Panc1 (cell line): ENCODE data around the gene SYNGR2. TPM values are rescaled to one million over a fixed set of nuclear protein-coding genes. Genes with fewer than 3 reads are reported as not detected.
A peak's percentile ranks its signal among the peaks of the same experiment; 100 is the strongest.

Experiments
- ATAC-seq: fragments of 200-7000 bp; cut with Tn5 transposase; 2 replicates; pipeline ENCODE4 v1.9.1; 2020; ENCODE audit warnings: mild to moderate bottlenecking, moderate library complexity
- BruUV-seq: library from RNA; stranded (reverse); fragments of 400-500 nt; replicated peaks from 2 replicates; lab custom pipeline; 2021; lab: Mats Ljungman, UMichigan
- CTCF ChIA-PET: fragments of 300-600 bp; sonication (Branson Sonifier 250); formaldehyde crosslinking; loops from one replicate; lab custom pipeline; 2022; ENCODE audit warnings: antibody characterized with exemption; lab: Charles Lee
- POLR2A ChIA-PET: fragments of 300-600 bp; sonication (Branson Sonifier 250); formaldehyde crosslinking; loops from one replicate; lab custom pipeline; 2022; ENCODE audit warnings: antibody characterized with exemption; lab: Charles Lee
- DNase-seq: peaks from one replicate; pipeline ENCODE4 v3.0.0-alpha.2; 2010; ENCODE audit warnings: low read depth, low spot score
- H3K27ac ChIP-seq: 2 replicates; pipeline ENCODE4 v1.5.1; 2011; ENCODE audit warnings: mild to moderate bottlenecking, low read length, inconsistent platforms
- H3K27me3 ChIP-seq: fragments of 200-500 bp; sonication (Bioruptor generic); 2 replicates; pipeline ENCODE4 v1.6.0; 2014; ENCODE audit warnings: low read length, inconsistent platforms; ENCODE audit not compliant: control insufficient read depth, insufficient read depth
- H3K36me3 ChIP-seq: fragments of 200-500 bp; sonication (Bioruptor generic); 2 replicates; pipeline ENCODE4 v1.5.1; 2014; ENCODE audit warnings: inconsistent platforms, mild to moderate bottlenecking, low read length, moderate library complexity; ENCODE audit not compliant: control insufficient read depth, insufficient read depth
- H3K4me1 ChIP-seq: 2 replicates; pipeline ENCODE4 v1.5.1; 2011; ENCODE audit warnings: inconsistent platforms, mild to moderate bottlenecking, low read length, moderate library complexity; ENCODE audit not compliant: control insufficient read depth, insufficient read depth
- H3K4me3 ChIP-seq, 2 experiments: 2 replicates each; pipeline ENCODE4 v1.5.1; 2011 to 2012; ENCODE audit warnings: low read depth in 2 of 2, low read length in 2 of 2, mild to moderate bottlenecking in 2 of 2, inconsistent platforms in 1 of 2, moderate library complexity in 1 of 2
- H3K9me3 ChIP-seq: fragments of 200-500 bp; sonication (Bioruptor generic); 2 replicates; pipeline ENCODE4 v1.5.1; 2014; ENCODE audit warnings: low read depth, mild to moderate bottlenecking, inconsistent platforms, low read length, moderate library complexity; ENCODE audit not compliant: control insufficient read depth, insufficient read depth
- POLR2AphosphoS5 ChIP-seq: IDR thresholded peaks from 2 replicates; pipeline ENCODE4 v1.6.1; 2012; ENCODE audit warnings: mild to moderate bottlenecking, low read depth, low read length, moderate library complexity
- SIN3A ChIP-seq: IDR thresholded peaks from 2 replicates; pipeline ENCODE4 v1.6.1; 2012; ENCODE audit warnings: low read depth, mild to moderate bottlenecking, low read length, moderate library complexity, borderline replicate concordance; ENCODE audit not compliant: insufficient read depth
- TCF7L2 ChIP-seq: IDR thresholded peaks from 2 replicates; pipeline ENCODE4 v1.6.1; 2011; ENCODE audit warnings: mild to moderate bottlenecking, low read depth, low read length, inconsistent platforms
- in situ Hi-C: cut with HindIII; loops from 2 replicates; pipeline ENCODE4 v1.10.0; 2016; ENCODE audit warnings: low sequenced_read_pairs, low pct_unique_long_range_greater_than_20kb
- intact Hi-C: fragments of 100-400 bp; cut with micrococcal nuclease; formaldehyde crosslinking; loops from one replicate; pipeline ENCODE4 v1.10.0; 2022; ENCODE audit not compliant: unreplicated experiment
- total RNA-seq: library from RNA; stranded (reverse); gene quantifications from one replicate; pipeline ENCODE4 v1.2.1, GENCODE V29; 2021; ENCODE audit not compliant: unreplicated experiment
- TF ChIP-seq, protein P1 (sequence below): fragments of 450-650 bp; IDR thresholded peaks from 2 replicates; pipeline ENCODE4 v1.5.1; 2017; ENCODE audit warnings: mild to moderate bottlenecking
- TF ChIP-seq, protein P2 (sequence below), 2 experiments: IDR thresholded peaks; 2 replicates each; pipeline ENCODE4 v1.6.1; 2011 to 2012; ENCODE audit warnings: low read depth in 2 of 2, control low read depth in 1 of 2, low read length in 1 of 2, mild to moderate bottlenecking in 1 of 2, moderate library complexity in 1 of 2; ENCODE audit not compliant: insufficient read depth in 1 of 2

SYNGR2 gene
- total RNA-seq, 1 experiment from 2014 or later: 204 TPM

DNA sequence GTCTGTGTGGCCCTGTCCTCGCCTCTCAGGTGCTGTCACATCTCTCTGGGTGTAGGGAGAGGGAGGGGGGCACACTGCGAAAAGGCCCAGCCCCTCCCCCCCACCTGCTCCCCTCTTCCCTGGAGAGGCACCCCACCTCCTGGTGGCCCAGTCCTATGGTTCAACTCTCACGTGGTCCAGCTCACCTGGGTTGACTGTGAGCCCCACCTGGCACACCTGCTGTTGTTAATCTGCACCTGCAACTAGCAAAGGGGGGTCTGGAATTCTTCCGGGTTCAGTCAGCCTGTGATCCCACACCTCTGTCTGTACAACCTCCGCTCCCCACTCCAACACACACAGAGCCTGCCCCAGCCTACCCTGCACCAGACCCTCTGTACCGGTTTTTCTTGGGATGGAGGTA lies 2.0 kb upstream of the SYNGR2 start:
- Histone ChIP-seq H3K27ac (no peak overlapping the region), H3K9me3 (no peaks in the 10 kb centered on the region), H3K4me3 (no peak overlapping the region), H3K27me3 (no peaks in the 10 kb centered on the region), H3K36me3 (no peaks in the 10 kb centered on the region; the same call in 1 of the 2 replicates), H3K4me1 (peaks cover 15% of the 10 kb centered on the region)
- ATAC-seq: no peak
- DNase-seq: no peak
- POLR2A ChIA-PET: no interaction called here
- TF ChIP-seq SIN3A: no peak
- TF ChIP-seq, protein P1, sequence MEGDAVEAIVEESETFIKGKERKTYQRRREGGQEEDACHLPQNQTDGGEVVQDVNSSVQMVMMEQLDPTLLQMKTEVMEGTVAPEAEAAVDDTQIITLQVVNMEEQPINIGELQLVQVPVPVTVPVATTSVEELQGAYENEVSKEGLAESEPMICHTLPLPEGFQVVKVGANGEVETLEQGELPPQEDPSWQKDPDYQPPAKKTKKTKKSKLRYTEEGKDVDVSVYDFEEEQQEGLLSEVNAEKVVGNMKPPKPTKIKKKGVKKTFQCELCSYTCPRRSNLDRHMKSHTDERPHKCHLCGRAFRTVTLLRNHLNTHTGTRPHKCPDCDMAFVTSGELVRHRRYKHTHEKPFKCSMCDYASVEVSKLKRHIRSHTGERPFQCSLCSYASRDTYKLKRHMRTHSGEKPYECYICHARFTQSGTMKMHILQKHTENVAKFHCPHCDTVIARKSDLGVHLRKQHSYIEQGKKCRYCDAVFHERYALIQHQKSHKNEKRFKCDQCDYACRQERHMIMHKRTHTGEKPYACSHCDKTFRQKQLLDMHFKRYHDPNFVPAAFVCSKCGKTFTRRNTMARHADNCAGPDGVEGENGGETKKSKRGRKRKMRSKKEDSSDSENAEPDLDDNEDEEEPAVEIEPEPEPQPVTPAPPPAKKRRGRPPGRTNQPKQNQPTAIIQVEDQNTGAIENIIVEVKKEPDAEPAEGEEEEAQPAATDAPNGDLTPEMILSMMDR: no peak
- TF ChIP-seq POLR2AphosphoS5: no peak
- no peak for TF ChIP-seq TCF7L2
- TF ChIP-seq, protein P2, sequence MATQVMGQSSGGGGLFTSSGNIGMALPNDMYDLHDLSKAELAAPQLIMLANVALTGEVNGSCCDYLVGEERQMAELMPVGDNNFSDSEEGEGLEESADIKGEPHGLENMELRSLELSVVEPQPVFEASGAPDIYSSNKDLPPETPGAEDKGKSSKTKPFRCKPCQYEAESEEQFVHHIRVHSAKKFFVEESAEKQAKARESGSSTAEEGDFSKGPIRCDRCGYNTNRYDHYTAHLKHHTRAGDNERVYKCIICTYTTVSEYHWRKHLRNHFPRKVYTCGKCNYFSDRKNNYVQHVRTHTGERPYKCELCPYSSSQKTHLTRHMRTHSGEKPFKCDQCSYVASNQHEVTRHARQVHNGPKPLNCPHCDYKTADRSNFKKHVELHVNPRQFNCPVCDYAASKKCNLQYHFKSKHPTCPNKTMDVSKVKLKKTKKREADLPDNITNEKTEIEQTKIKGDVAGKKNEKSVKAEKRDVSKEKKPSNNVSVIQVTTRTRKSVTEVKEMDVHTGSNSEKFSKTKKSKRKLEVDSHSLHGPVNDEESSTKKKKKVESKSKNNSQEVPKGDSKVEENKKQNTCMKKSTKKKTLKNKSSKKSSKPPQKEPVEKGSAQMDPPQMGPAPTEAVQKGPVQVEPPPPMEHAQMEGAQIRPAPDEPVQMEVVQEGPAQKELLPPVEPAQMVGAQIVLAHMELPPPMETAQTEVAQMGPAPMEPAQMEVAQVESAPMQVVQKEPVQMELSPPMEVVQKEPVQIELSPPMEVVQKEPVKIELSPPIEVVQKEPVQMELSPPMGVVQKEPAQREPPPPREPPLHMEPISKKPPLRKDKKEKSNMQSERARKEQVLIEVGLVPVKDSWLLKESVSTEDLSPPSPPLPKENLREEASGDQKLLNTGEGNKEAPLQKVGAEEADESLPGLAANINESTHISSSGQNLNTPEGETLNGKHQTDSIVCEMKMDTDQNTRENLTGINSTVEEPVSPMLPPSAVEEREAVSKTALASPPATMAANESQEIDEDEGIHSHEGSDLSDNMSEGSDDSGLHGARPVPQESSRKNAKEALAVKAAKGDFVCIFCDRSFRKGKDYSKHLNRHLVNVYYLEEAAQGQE (IDR thresholded peaks at IDR 0.05; ENCODE audit: insufficient read depth in 1 of 2, low read depth in 2 of 2, low read length in 1 of 2): no peak
- in situ Hi-C loops (no loop called here), intact Hi-C loops (no loop called here)
- no TSS peak for BruUV-seq
- CTCF ChIA-PET: no interaction called here

DNA sequence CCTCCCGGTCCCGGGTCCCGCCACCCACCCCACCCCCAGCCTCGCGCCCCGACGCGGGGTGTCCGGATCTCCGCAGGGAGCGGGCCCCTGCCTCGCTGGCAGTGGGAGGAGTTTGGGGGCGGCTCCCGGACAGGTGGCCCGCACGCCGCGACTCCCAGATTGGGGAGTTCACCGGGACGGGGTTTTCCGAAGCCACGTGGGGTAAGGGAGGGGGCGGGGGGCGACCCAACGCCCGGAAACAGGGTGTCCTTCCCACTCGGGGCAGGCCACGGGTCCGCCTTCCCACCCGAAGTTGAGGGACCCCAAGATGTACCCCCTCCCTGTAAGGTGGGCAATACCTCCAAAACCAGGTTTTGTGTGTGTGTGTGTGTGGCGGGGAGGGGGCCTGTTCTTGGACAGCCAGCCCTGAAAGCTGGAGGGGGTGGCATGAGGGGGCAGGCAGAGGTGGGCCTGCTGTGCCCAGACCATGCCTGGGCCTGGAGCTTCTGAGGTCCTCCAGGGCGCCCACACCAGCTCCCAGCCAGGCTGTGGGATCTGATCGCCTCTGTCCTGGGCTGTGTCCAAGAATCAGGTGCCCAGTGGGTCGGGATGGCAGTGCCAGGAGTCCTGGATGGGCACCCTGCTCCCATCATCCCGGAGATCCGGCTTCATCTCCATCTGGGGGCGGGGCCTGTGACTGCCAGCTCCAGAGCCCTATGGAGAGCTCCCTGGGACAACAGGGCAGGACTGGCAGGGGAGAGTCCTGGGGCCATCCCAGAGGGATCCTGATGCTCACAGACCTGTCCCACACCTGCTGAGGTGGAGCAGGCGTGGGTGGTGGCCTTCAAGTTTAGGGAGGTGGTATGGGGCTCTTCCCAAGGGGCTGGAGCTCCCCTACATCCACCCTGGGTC lies 767 bp downstream of the SYNGR2 start:
- Histone ChIP-seq H3K4me1 (peaks cover 36% of the 10 kb centered on the region), H3K27ac (peak overlapping the region; percentile 69), H3K4me3 (peak overlapping the region; percentile 48 to 69), H3K9me3 (no peaks in the 10 kb centered on the region), H3K36me3 (no peaks in the 10 kb centered on the region; the same call in 1 of the 2 replicates), H3K27me3 (no peaks in the 10 kb centered on the region)
- in situ Hi-C loops (no loop called here), intact Hi-C loops (no loop called here)
- peak; percentile 72 for ATAC-seq
- BruUV-seq: no TSS peak
- TF ChIP-seq, protein P1: no peak
- TF ChIP-seq SIN3A: no peak
- TF ChIP-seq POLR2AphosphoS5: peak; percentile 23
- POLR2A ChIA-PET: interaction anchor here (0.6 to 1.2 kb wide), 3 partner anchors 20 to 261 kb away, joined by 3 to 7 read pairs (median 4); no protein-coding TSS in a partner anchor
- no peak for DNase-seq
- CTCF ChIA-PET: interaction anchor here (0.6 to 1.5 kb wide), 5 partner anchors 29 to 246 kb away, joined by 4 to 5 read pairs (median 4); no protein-coding TSS in a partner anchor
